Mammary epithelial cell (primary cell): ENCODE results near the gene SHISA7.

Experiments used
- CTCF ChIP-seq, 2 donors: IDR thresholded peaks in 1 of 2; conservative IDR thresholded peaks in 1 of 2; 2 replicates each; pipeline ENCODE4 v1.5.1; 2011 to 2012; ENCODE audit warnings: inconsistent platforms in 2 of 2, low read length in 2 of 2, mild to moderate bottlenecking in 2 of 2, control low read depth in 1 of 2, low read depth in 1 of 2; ENCODE audit not compliant: insufficient read depth in 1 of 2; ENCODE audit errors: extremely low read depth in 1 of 2
- EZH2 ChIP-seq: IDR thresholded peaks from 2 replicates; pipeline ENCODE4 v1.6.1; 2012; ENCODE audit warnings: low read length, inconsistent platforms, borderline replicate concordance

- TF ChIP-seq CTCF (conservative IDR thresholded peaks at IDR 0.05 in 1 of 2, IDR thresholded peaks at IDR 0.05 in 1 of 2; ENCODE audit: extremely low read depth in 1 of 2, insufficient read depth in 1 of 2, low read depth in 1 of 2, low read length in 2 of 2), result no peak
- no peak for TF ChIP-seq EZH2
Observed at GRCh38 chr19:55384131-55384919, 58.8 kb downstream of the SHISA7 start, which contains the start of gene TMEM238.
